Measurements from ENCODE around the gene FBXL16.

GRCh38 chr16:728890-729744, 23.5 kb upstream of the FBXL16 start:
- TF ChIP-seq REST (IDR thresholded peaks at IDR 0.05; ENCODE audit: low read depth, low read length) = no peak
- TF ChIP-seq CTCF (IDR thresholded peaks at IDR 0.05) = no peak
- TF ChIP-seq EZH2phosphoT487 (IDR thresholded peaks at IDR 0.05; ENCODE audit: borderline replicate concordance, low read depth) = no peak
- TF ChIP-seq TAF1 (IDR thresholded peaks at IDR 0.05; ENCODE audit: borderline replicate concordance, low read depth, low read length) = no peak
- 0 out of 2 replicates have a peak, but pooled peaks have one; percentile 4 for TF ChIP-seq ZBTB33 (IDR thresholded peaks at IDR 0.05; ENCODE audit: borderline replicate concordance, low read depth)
- TF ChIP-seq JUND (IDR thresholded peaks at IDR 0.05) = no peak
